Loucy (cell line): ENCODE data around the gene C1orf232.

Experiments used
- H2AFZ ChIP-seq: fragments of 200-600 bp; sonication (generic); 2 replicates; pipeline ENCODE4 v1.6.0; 2016; ENCODE audit warnings: antibody characterized with exemption, mild to moderate bottlenecking, low read length, moderate library complexity
- H3F3A ChIP-seq: fragments of 200-600 bp; 2 replicates; pipeline ENCODE4 v1.6.0; 2016; ENCODE audit warnings: antibody characterized with exemption, low read depth, mild to moderate bottlenecking
- H3K27me3 ChIP-seq: fragments of 200-600 bp; sonication (generic); 2 replicates; pipeline ENCODE4 v1.6.1; 2014; ENCODE audit warnings: low read length, mild to moderate bottlenecking; ENCODE audit not compliant: insufficient read depth, poor library complexity, severe bottlenecking
- H3K36me3 ChIP-seq: fragments of 200-600 bp; sonication (generic); 2 replicates; pipeline ENCODE4 v1.6.1; 2016; ENCODE audit warnings: low read length; ENCODE audit not compliant: insufficient read depth
- H3K4me1 ChIP-seq: fragments of 200-600 bp; sonication (generic); 2 replicates; pipeline ENCODE4 v1.5.1; 2014; ENCODE audit warnings: low read length, mild to moderate bottlenecking; ENCODE audit not compliant: insufficient read depth, poor library complexity, severe bottlenecking
- H3K4me2 ChIP-seq: fragments of 200-600 bp; sonication (generic); 2 replicates; pipeline ENCODE4 v1.6.0; 2014; ENCODE audit warnings: antibody characterized with exemption, low read length, low read depth, mild to moderate bottlenecking; ENCODE audit not compliant: poor library complexity, severe bottlenecking
- H3K4me3 ChIP-seq: fragments of 200-600 bp; sonication (generic); 2 replicates; pipeline ENCODE4 v1.5.1; 2014; ENCODE audit warnings: low read length, mild to moderate bottlenecking, mixed read lengths; ENCODE audit not compliant: poor library complexity, severe bottlenecking
- H3K79me2 ChIP-seq: fragments of 200-600 bp; sonication (generic); 2 replicates; pipeline ENCODE4 v1.6.1; 2014; ENCODE audit warnings: low read length; ENCODE audit not compliant: insufficient read depth
- H3K9ac ChIP-seq: fragments of 200-600 bp; sonication (generic); 2 replicates; pipeline ENCODE4 v1.6.0; 2014; ENCODE audit warnings: mild to moderate bottlenecking, low read depth, low read length, moderate library complexity; ENCODE audit not compliant: poor library complexity, severe bottlenecking
- H3K9me2 ChIP-seq: fragments of 200-600 bp; sonication (generic); replicated peaks from 2 replicates; pipeline ENCODE4 v1.6.1; 2016; ENCODE audit warnings: low read depth, low read length, mixed read lengths
- H3K9me3 ChIP-seq: fragments of 200-600 bp; sonication (generic); 2 replicates; pipeline ENCODE4 v1.6.1; 2014; ENCODE audit warnings: mild to moderate bottlenecking, antibody characterized with exemption, low read length, low read depth; ENCODE audit not compliant: insufficient read depth
- H4K20me1 ChIP-seq: fragments of 200-600 bp; sonication (generic); 2 replicates; pipeline ENCODE4 v1.6.0; 2014; ENCODE audit warnings: antibody characterized with exemption, low read length, mild to moderate bottlenecking; ENCODE audit not compliant: insufficient read depth, poor library complexity, severe bottlenecking
- CTCF ChIP-seq: fragments of 200-600 bp; sonication (generic); conservative IDR thresholded peaks from 2 replicates; pipeline ENCODE4 v1.5.1; 2014; ENCODE audit warnings: mild to moderate bottlenecking, antibody characterized with exemption, low read length
- EZH2phosphoT487 ChIP-seq: fragments of 200-600 bp; IDR thresholded peaks from 2 replicates; pipeline ENCODE4 v1.6.1; 2018; ENCODE audit warnings: antibody characterized with exemption, mild to moderate bottlenecking, moderate library complexity, borderline replicate concordance

Gene C1orf232

GRCh38 chr1:26121854-26122773 is 46.6 kb downstream of the C1orf232 start:
- Histone ChIP-seq H3F3A (peaks cover 33% of the 10 kb centered on the region), H4K20me1 (no peaks in the 10 kb centered on the region), H3K27me3 (no peaks in the 10 kb centered on the region), H3K4me2 (peak overlapping the region; percentile 24), H3K4me1 (peaks cover 73% of the 10 kb centered on the region), H3K79me2 (peaks cover 59% of the 10 kb centered on the region), H3K9me2 (no peaks in the 10 kb centered on the region), H3K4me3 (no peak overlapping the region), H3K9ac (peak overlapping the region; percentile 10), H3K36me3 (peaks cover 23% of the 10 kb centered on the region; the same call in 1 of the 2 replicates), H3K9me3 (no peaks in the 10 kb centered on the region), H2AFZ (no peak overlapping the region)
- TF ChIP-seq CTCF (no peak), EZH2phosphoT487 (no peak)

GRCh38 chr1:26119892-26120608 is 48.7 kb downstream of the C1orf232 start:
- Histone ChIP-seq H3K9me2 (no peaks in the 10 kb centered on the region), H3K79me2 (peaks cover 70% of the 10 kb centered on the region), H3K4me1 (peaks cover 58% of the 10 kb centered on the region), H3K36me3 (peaks cover 26% of the 10 kb centered on the region; the same call in 1 of the 2 replicates), H3F3A (peaks cover 19% of the 10 kb centered on the region; the same call in 1 of the 2 replicates), H4K20me1 (no peaks in the 10 kb centered on the region), H2AFZ (no peak overlapping the region), H3K27me3 (no peaks in the 10 kb centered on the region), H3K9me3 (no peaks in the 10 kb centered on the region), H3K4me2 (peak overlapping the region; percentile 51), H3K4me3 (no peak overlapping the region), H3K9ac (no peak overlapping the region)
- TF ChIP-seq EZH2phosphoT487: no peak
- TF ChIP-seq CTCF: no peak

GRCh38 chr1:26114165-26114927 is 54.4 kb downstream of the C1orf232 start:
- Histone ChIP-seq H2AFZ (no peak overlapping the region), H3K79me2 (peaks cover 85% of the 10 kb centered on the region), H3K9ac (peak overlapping the region; percentile 89), H3K4me1 (peaks cover 39% of the 10 kb centered on the region), H3K9me2 (no peaks in the 10 kb centered on the region), H3K9me3 (no peaks in the 10 kb centered on the region), H4K20me1 (peaks cover 9% of the 10 kb centered on the region), H3K27me3 (no peaks in the 10 kb centered on the region), H3F3A (no peaks in the 10 kb centered on the region), H3K36me3 (peaks cover 27% of the 10 kb centered on the region; the same call in 1 of the 2 replicates), H3K4me3 (peak overlapping the region; percentile 42), H3K4me2 (peak overlapping the region; percentile 99)
- TF ChIP-seq EZH2phosphoT487 (no peak), CTCF (no peak)
